Measurements from ENCODE around the gene AJM1. TPM values are rescaled to one million over a fixed set of nuclear protein-coding genes. Genes with fewer than 3 reads are reported as not detected.
"Not testable (repeated sequence)": the region's sequence is repeated elsewhere in the genome, so short reads cannot be mapped to it uniquely, and the experiment has no call there.

AJM1 gene
- total RNA-seq, 4 donors from 2014 or later: 0.32 to 2.3 (median 1.0) TPM

GRCh38 chr9:136838314-136839228 lies 3.7 kb upstream of the AJM1 start:
- WGBS, 2 donors: 79% methylated on average over 16 of the region's 29 CpGs; no CpG with 5 or more reads in 1 of the 2 donors
- DNase-seq: no peak
- Histone ChIP-seq H3K36me3 (peaks cover 4 to 73% (median 9%) of the 10 kb centered on the region in 3 donors), H3K27ac (no peak overlapping the region), H3K27me3 (peaks cover 0 to 7% (median 3%) of the 10 kb centered on the region in 4 donors), H3K4me3 (no peak overlapping the region), H3K4me1 (peaks cover 25 to 35% (median 27%) of the 10 kb centered on the region in 3 donors), H3K9me3 (no peaks in the 10 kb centered on the region)
- intact Hi-C loops (cut with DNase I): no loop called here
- TF ChIP-seq POLR2A (IDR thresholded peaks at IDR 0.05): no peak
- TF ChIP-seq CTCF (IDR thresholded peaks at IDR 0.05): no peak

GRCh38 chr9:136839229-136840139 lies 2.8 kb upstream of the AJM1 start:
- TF ChIP-seq POLR2A (IDR thresholded peaks at IDR 0.05) (no peak), CTCF (IDR thresholded peaks at IDR 0.05) (no peak)
- peaks cover 4 to 64% (median 9%) of the 10 kb centered on the region in 3 donors for H3K36me3 ChIP-seq
- no peak overlapping the region for H3K4me3 ChIP-seq
- H3K4me1 ChIP-seq: peaks cover 33 to 44% (median 36%) of the 10 kb centered on the region in 3 donors
- H3K9me3 ChIP-seq: no peaks in the 10 kb centered on the region
- H3K27me3 ChIP-seq: peaks cover 0 to 16% (median 7%) of the 10 kb centered on the region in 4 donors
- WGBS, 2 donors: 63% methylated on average over 7 of the region's 36 CpGs
- DNase-seq: no peak
- no peak overlapping the region for H3K27ac ChIP-seq
- intact Hi-C loops (cut with DNase I): no loop called here

- H3K27ac ChIP-seq: no peak overlapping the region
- intact Hi-C loops (cut with DNase I): no loop called here
- H3K4me1 ChIP-seq: peaks cover 33 to 50% (median 44%) of the 10 kb centered on the region in 3 donors
- peaks cover 4 to 57% (median 9%) of the 10 kb centered on the region in 3 donors for H3K36me3 ChIP-seq
- no peaks in the 10 kb centered on the region for H3K9me3 ChIP-seq
- no peak overlapping the region for H3K4me3 ChIP-seq
- TF ChIP-seq POLR2A (IDR thresholded peaks at IDR 0.05) (no peak), CTCF (IDR thresholded peaks at IDR 0.05) (no peak)
- no peak for DNase-seq
- WGBS, 2 donors: 50 to 62% methylated on average over 6 to 15 of the region's 32 CpGs
- H3K27me3 ChIP-seq: peaks cover under 1 to 24% (median 10%) of the 10 kb centered on the region in 4 donors
These were observed 2.0 kb upstream of the AJM1 start for GRCh38 chr9:136840140-136840876.

- Histone ChIP-seq H3K36me3 (peaks cover 0 to 50% (median 9%) of the 10 kb centered on the region in 3 donors), H3K27me3 (peaks cover 7 to 32% (median 15%) of the 10 kb centered on the region in 4 donors), H3K9me3 (no peaks in the 10 kb centered on the region), H3K4me1 (peaks cover 33 to 57% (median 47%) of the 10 kb centered on the region in 3 donors), H3K4me3 (no peak overlapping the region), H3K27ac (no peak overlapping the region)
- DNase-seq: no peak
- intact Hi-C loops (cut with DNase I): no loop called here
- TF ChIP-seq CTCF (IDR thresholded peaks at IDR 0.05) (no peak), POLR2A (IDR thresholded peaks at IDR 0.05) (no peak)
- 40% methylated on average over 2 of the region's 28 CpGs; no CpG with 5 or more reads in 1 of the 2 donors for WGBS, 2 donors
These were observed 1.2 kb upstream of the AJM1 start for GRCh38 chr9:136840877-136841645.

- H3K36me3 ChIP-seq: peaks cover 0 to 42% (median 9%) of the 10 kb centered on the region in 3 donors
- DNase-seq; H3K27ac ChIP-seq; H3K9me3 ChIP-seq; intact Hi-C loops (cut with DNase I): not testable (repeated sequence)
- 43% methylated on average over 4 of the region's 16 CpGs; no CpG with 5 or more reads in 1 of the 2 donors for WGBS, 2 donors
- H3K4me3 ChIP-seq: peak overlapping the region in 3 of 4 donors; percentile 46 to 64 (median 48)
- H3K4me1 ChIP-seq: peaks cover 37 to 65% (median 54%) of the 10 kb centered on the region in 3 donors
- peaks cover 7 to 39% (median 19%) of the 10 kb centered on the region in 4 donors for H3K27me3 ChIP-seq
These were observed 465 bp upstream of the AJM1 start for GRCh38 chr9:136841646-136842379.

GRCh38 chr9:136843159-136843800 lies 1.0 kb downstream of the AJM1 start:
- DNase-seq; intact Hi-C loops (cut with DNase I); H3K9me3 ChIP-seq; H3K27ac ChIP-seq: not testable (repeated sequence)
- Histone ChIP-seq H3K4me1 (peaks cover 45 to 79% (median 68%) of the 10 kb centered on the region in 3 donors), H3K36me3 (peaks cover 0 to 29% (median 9%) of the 10 kb centered on the region in 3 donors), H3K27me3 (peaks cover 7 to 54% (median 19%) of the 10 kb centered on the region in 4 donors), H3K4me3 (peak overlapping the region in 3 of 4 donors; percentile 10 to 64 (median 48))
- 8% methylated on average over 8 of the region's 21 CpGs; no CpG with 5 or more reads in 1 of the 2 donors for WGBS, 2 donors

Measured in esophagus squamous epithelium (tissue), 5 donors.